Spleen (tissue), 11 donors: ENCODE data around the gene PCNX1. TPM values are rescaled to one million over a fixed set of nuclear protein-coding genes. Genes with fewer than 3 reads are reported as not detected.

Experiments used
- DNase-seq: peaks from one replicate; pipeline ENCODE4 v3.0.0-alpha.2; 2020
- H3K27ac ChIP-seq, 8 donors: fragments of 200-600 bp; sonication (generic) in 7 of 8; 1 replicate in 4 of 8; 2 replicates in 4 of 8; pipeline versions ENCODE4 v1.5.0 to v1.8.0; 2016 to 2021; ENCODE audit warnings: inconsistent platforms in 4 of 8, mild to moderate bottlenecking in 4 of 8, moderate library complexity in 1 of 8
- H3K27me3 ChIP-seq, 7 donors: fragments of 200-600 bp; sonication (generic) in 6 of 7; replicated peaks in 1 of 7; 1 replicate in 4 of 7; 2 replicates in 3 of 7; pipeline versions ENCODE4 v1.5.0 to v1.8.0; 2016 to 2021; ENCODE audit warnings: inconsistent platforms in 3 of 7, mild to moderate bottlenecking in 1 of 7
- H3K36me3 ChIP-seq, 6 donors: fragments of 200-600 bp; sonication (generic) in 5 of 6; 1 replicate in 4 of 6; 2 replicates in 2 of 6; pipeline versions ENCODE4 v1.5.0 to v1.8.0; 2016 to 2021; ENCODE audit warnings: inconsistent platforms in 2 of 6
- H3K4me1 ChIP-seq, 6 donors: fragments of 200-600 bp; sonication (generic) in 5 of 6; 1 replicate in 3 of 6; 2 replicates in 3 of 6; pipeline versions ENCODE4 v1.5.0 to v1.8.0; 2016 to 2021; ENCODE audit warnings: inconsistent platforms in 3 of 6
- H3K4me3 ChIP-seq, 8 donors: fragments of 200-600 bp; sonication (generic) in 7 of 8; 1 replicate in 4 of 8; 2 replicates in 4 of 8; pipeline versions ENCODE4 v1.5.0 to v1.8.0; 2016 to 2021; ENCODE audit warnings: inconsistent platforms in 4 of 8, mild to moderate bottlenecking in 4 of 8, moderate library complexity in 2 of 8
- H3K9me3 ChIP-seq, 8 donors: fragments of 200-600 bp; sonication (generic) in 7 of 8; 1 replicate in 4 of 8; 2 replicates in 4 of 8; pipeline versions ENCODE4 v1.5.0 to v1.8.0; 2016 to 2021; ENCODE audit warnings: inconsistent platforms in 4 of 8
- POLR2A ChIP-seq, 3 donors: fragments of 450-650 bp; IDR thresholded peaks; one replicate each; pipeline ENCODE4 v1.5.1; 2017; ENCODE audit warnings: antibody characterized with exemption in 3 of 3, mild to moderate bottlenecking in 1 of 3
- POLR2AphosphoS5 ChIP-seq, 3 donors: sonication (generic); formaldehyde crosslinking; IDR thresholded peaks; one replicate each; pipeline ENCODE4 v1.5.1; 2017; ENCODE audit warnings: antibody characterized with exemption in 3 of 3
- WGBS, 5 donors: extraction: QIAGEN DNeasy Blood & Tissue Kit in 3 of 5; methylation state at CpG; one replicate each; pipeline versions ENCODE4 v1.1.5 to v1.1.7; 2013 to 2018; 5-methylcytosine and 5-hydroxymethylcytosine counted together
- intact Hi-C: fragments of 100-400 bp; cut with DNase I; formaldehyde crosslinking; loops from one replicate; pipeline ENCODE4 v1.15.0; 2023; ENCODE audit warnings: low total_unique reads
- polyA plus RNA-seq, 3 donors: library from polyadenylated mRNA; stranded (reverse); fragments of 200-250 nt; gene quantifications; one replicate each; pipeline ENCODE4 v1.2.1, GENCODE V29; 2013
- total RNA-seq, 7 donors: library from RNA; depleted of rRNA in 3 of 7; stranded (reverse); fragments of >200 nt in 3 of 7; fragmentation: NEBNext Ultra II Directional in 4 of 7; extraction: Animal tissue kit (Norgen Biotek cat#: 25700) in 4 of 7; gene quantifications; one replicate each; pipeline versions ENCODE4 v1.1.0 to v1.2.1, GENCODE V29; 2016 to 2021
- TF ChIP-seq, protein P1 (sequence below), 11 experiments: fragments of 200-600 bp in 7 of 11; fragments of 450-650 bp in 4 of 11; sonication (generic) in 4 of 11; IDR thresholded peaks in 8 of 11; conservative IDR thresholded peaks in 3 of 11; 1 replicate in 7 of 11; 2 replicates in 4 of 11; pipeline versions ENCODE4 v1.4.0 to v1.8.0; 2016 to 2021; ENCODE audit warnings: antibody characterized with exemption in 11 of 11, inconsistent platforms in 4 of 11, mild to moderate bottlenecking in 1 of 11
- donor health status: healthy with polysubstance abuse.
- donor health status: DM: no; HTN: no; CAD: no; lungs with moderate emphysema.
- donor health status: DM: no; HTN: no; CAD: no.
- donor health status: Bipolar disorder and iron deficiency.
- donor health status: healthy.
- donor health status: DM: no; HTN: no; CAD: no.
- donor health status: DM: yes; HTN: yes; CAD: no.

Gene PCNX1
- total and polyA plus RNA-seq, 10 donors: 4.0 to 149 (median 100) TPM

DNA sequence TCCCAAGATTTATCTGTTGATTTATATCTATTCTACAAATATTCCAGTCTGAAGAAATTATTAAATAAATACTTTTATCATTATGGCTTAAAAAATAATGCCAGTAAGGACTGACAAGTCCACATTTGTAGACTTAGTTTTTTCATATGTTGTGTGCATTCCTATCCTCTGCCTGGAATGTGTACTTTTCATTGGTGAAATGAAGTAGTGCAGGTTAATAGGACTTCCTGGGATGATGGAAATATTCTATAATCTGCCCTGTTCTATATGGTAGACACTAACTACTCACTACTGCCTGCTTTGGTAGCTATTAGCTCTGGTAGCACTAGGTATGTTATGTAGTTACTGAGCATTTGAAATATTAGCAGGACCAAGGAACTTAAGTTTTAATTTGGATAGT, 86.7 kb downstream of the PCNX1 start:
- H3K4me3 ChIP-seq: no peak overlapping the region
- intact Hi-C loops: no loop called here
- TF ChIP-seq, protein P1, sequence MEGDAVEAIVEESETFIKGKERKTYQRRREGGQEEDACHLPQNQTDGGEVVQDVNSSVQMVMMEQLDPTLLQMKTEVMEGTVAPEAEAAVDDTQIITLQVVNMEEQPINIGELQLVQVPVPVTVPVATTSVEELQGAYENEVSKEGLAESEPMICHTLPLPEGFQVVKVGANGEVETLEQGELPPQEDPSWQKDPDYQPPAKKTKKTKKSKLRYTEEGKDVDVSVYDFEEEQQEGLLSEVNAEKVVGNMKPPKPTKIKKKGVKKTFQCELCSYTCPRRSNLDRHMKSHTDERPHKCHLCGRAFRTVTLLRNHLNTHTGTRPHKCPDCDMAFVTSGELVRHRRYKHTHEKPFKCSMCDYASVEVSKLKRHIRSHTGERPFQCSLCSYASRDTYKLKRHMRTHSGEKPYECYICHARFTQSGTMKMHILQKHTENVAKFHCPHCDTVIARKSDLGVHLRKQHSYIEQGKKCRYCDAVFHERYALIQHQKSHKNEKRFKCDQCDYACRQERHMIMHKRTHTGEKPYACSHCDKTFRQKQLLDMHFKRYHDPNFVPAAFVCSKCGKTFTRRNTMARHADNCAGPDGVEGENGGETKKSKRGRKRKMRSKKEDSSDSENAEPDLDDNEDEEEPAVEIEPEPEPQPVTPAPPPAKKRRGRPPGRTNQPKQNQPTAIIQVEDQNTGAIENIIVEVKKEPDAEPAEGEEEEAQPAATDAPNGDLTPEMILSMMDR (IDR thresholded peaks at IDR 0.05 in 8 of 11, conservative IDR thresholded peaks at IDR 0.05 in 3 of 11): no peak
- TF ChIP-seq POLR2A (IDR thresholded peaks at IDR 0.05) (no peak), POLR2AphosphoS5 (IDR thresholded peaks at IDR 0.05) (no peak)
- DNase-seq: no peak
- peaks cover 0 to 37% (median 4%) of the 10 kb centered on the region in 6 donors for H3K36me3 ChIP-seq
- H3K4me1 ChIP-seq: peaks cover 0 to 46% (median 14%) of the 10 kb centered on the region in 6 donors
- no peaks in the 10 kb centered on the region for H3K27me3 ChIP-seq
- H3K9me3 ChIP-seq: no peaks in the 10 kb centered on the region
- no peak overlapping the region for H3K27ac ChIP-seq

DNA sequence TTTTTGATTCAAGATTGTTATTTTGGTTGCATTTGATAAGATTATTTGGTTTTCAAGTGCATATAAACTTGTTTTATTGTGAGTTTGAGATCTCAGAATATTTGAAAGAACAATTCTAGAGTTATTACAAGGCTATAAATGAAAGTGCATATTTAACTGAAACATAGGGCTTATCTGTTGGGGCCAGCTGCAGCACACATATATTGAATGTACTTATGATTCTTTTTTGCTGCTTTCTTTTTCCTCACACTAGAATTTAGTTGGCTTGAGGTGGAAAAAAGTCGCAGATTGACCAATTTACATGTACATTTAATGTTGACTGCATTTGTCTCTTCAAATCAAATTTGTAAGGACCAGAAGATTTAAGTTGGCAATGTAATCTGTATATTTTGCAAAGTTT, 88.0 kb downstream of the PCNX1 start:
- no peaks in the 10 kb centered on the region for H3K9me3 ChIP-seq
- no peak overlapping the region for H3K27ac ChIP-seq
- no peak overlapping the region for H3K4me3 ChIP-seq
- no peak for TF ChIP-seq POLR2A (IDR thresholded peaks at IDR 0.05)
- TF ChIP-seq, protein P1 (IDR thresholded peaks at IDR 0.05 in 8 of 11, conservative IDR thresholded peaks at IDR 0.05 in 3 of 11): no peak
- no peak for TF ChIP-seq POLR2AphosphoS5 (IDR thresholded peaks at IDR 0.05)
- no peak for DNase-seq
- peaks cover 0 to 30% (median 4%) of the 10 kb centered on the region in 6 donors for H3K36me3 ChIP-seq
- intact Hi-C loops: no loop called here
- WGBS, 5 donors: 81 to 100% (median 85%) methylated on average over 1 of the region's 1 CpG
- H3K27me3 ChIP-seq: no peaks in the 10 kb centered on the region
- H3K4me1 ChIP-seq: peaks cover 0 to 51% (median 20%) of the 10 kb centered on the region in 6 donors

DNA sequence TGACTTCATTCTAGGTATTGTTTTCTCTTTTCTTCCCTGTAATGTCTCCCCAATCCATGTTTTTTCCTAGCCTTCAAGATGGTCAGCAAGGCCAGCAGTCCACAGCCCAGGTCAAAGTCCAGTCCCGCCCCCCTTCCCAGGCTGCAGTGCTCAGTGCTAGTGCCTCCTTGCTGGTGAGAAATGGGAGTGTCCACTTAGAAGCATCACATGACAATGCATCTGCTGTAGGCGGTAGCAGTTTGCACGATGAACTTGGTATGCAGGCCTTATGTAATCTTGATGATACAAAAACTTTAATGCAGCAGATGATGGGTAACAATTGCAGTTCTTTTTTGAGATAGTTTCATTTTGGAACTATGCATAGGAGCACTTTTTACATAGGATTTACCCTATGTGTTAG, 88.4 kb downstream of the PCNX1 start:
- Histone ChIP-seq H3K27ac (no peak overlapping the region), H3K36me3 (peaks cover 0 to 26% (median 4%) of the 10 kb centered on the region in 6 donors), H3K9me3 (no peaks in the 10 kb centered on the region), H3K4me1 (peaks cover 0 to 51% (median 21%) of the 10 kb centered on the region in 6 donors), H3K27me3 (no peaks in the 10 kb centered on the region), H3K4me3 (no peak overlapping the region)
- TF ChIP-seq POLR2A (IDR thresholded peaks at IDR 0.05) (no peak), POLR2AphosphoS5 (IDR thresholded peaks at IDR 0.05) (no peak)
- TF ChIP-seq, protein P1 (IDR thresholded peaks at IDR 0.05 in 8 of 11, conservative IDR thresholded peaks at IDR 0.05 in 3 of 11): no peak
- no peak for DNase-seq
- 77 to 90% (median 82%) methylated on average over 3 of the region's 3 CpGs for WGBS, 5 donors
- intact Hi-C loops: no loop called here

DNA sequence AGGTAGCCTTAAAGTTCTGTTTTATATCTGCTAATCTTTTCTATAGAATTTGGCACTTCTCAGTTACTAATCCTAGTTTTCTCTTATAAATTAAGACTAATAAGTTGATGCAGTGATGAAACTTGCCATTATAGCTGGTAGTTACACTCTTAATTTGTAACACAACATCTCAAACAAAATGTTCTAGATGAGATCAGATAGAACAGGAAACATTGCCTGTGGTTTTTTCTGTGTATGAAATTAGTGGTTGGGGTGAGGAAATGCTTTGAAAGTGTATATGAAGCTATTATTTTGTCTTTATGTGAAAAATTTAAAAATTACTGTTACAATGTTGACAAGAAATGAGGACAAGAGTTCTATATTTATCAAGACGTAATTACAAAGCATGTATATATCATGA, 91.9 kb downstream of the PCNX1 start:
- no peaks in the 10 kb centered on the region for H3K9me3 ChIP-seq
- no peak for DNase-seq
- peaks cover 0 to 44% (median 4%) of the 10 kb centered on the region in 6 donors for H3K36me3 ChIP-seq
- TF ChIP-seq POLR2AphosphoS5 (IDR thresholded peaks at IDR 0.05) (no peak), POLR2A (IDR thresholded peaks at IDR 0.05) (no peak)
- TF ChIP-seq, protein P1 (IDR thresholded peaks at IDR 0.05 in 8 of 11, conservative IDR thresholded peaks at IDR 0.05 in 3 of 11): no peak
- WGBS, 5 donors: 28 to 55% (median 39%) methylated on average over 1 of the region's 1 CpG
- no peak overlapping the region for H3K4me3 ChIP-seq
- intact Hi-C loops: no loop called here
- H3K27me3 ChIP-seq: no peaks in the 10 kb centered on the region
- H3K27ac ChIP-seq: peak overlapping the region; percentile 6 to 84 (median 72)
- H3K4me1 ChIP-seq: peaks cover 0 to 76% (median 26%) of the 10 kb centered on the region in 6 donors
